WTC11 (cell line): ENCODE measurements around the gene FAM240A. TPM values are rescaled to one million over a fixed set of nuclear protein-coding genes. Genes with fewer than 3 reads are reported as not detected.

Experiments used
- ATAC-seq: fragments of 200-7000 bp; cut with Tn5 transposase; 2 replicates; pipeline ENCODE4 v1.10.0; 2021; ENCODE audit warnings: mild to moderate bottlenecking, moderate library complexity
- CTCF ChIA-PET: fragments of 300-600 bp; sonication (Branson Sonifier 250); formaldehyde crosslinking; loops from one replicate; lab custom pipeline; 2021; ENCODE audit warnings: antibody characterized with exemption; lab: Charles Lee
- POLR2A ChIA-PET: fragments of 350-600 bp; sonication (Branson Sonifier 250); formaldehyde crosslinking; loops from one replicate; lab custom pipeline; 2021; ENCODE audit warnings: antibody characterized with exemption; lab: Charles Lee
- DNase-seq: peaks from one replicate; pipeline ENCODE4 v3.0.0; 2021; ENCODE audit warnings: low spot score
- H3K27ac Mint-ChIP-seq: 2 replicates; pipeline ENCODE4 v1.8.0; 2021; ENCODE audit warnings: mixed read lengths
- H3K27me3 Mint-ChIP-seq: 2 replicates; pipeline ENCODE4 v1.8.0; 2021; ENCODE audit warnings: low read depth, mild to moderate bottlenecking, moderate library complexity, mixed read lengths
- H3K36me3 Mint-ChIP-seq: 2 replicates; pipeline ENCODE4 v1.8.0; 2021; ENCODE audit warnings: mixed read lengths
- H3K4me1 Mint-ChIP-seq: 2 replicates; pipeline ENCODE4 v1.8.0; 2022; ENCODE audit warnings: mixed read lengths
- H3K4me3 Mint-ChIP-seq: 2 replicates; pipeline ENCODE4 v1.8.0; 2021; ENCODE audit warnings: mild to moderate bottlenecking, moderate library complexity, mixed read lengths
- H3K9me3 Mint-ChIP-seq: 2 replicates; pipeline ENCODE4 v1.8.0; 2021; ENCODE audit warnings: mixed read lengths
- AFF4 ChIP-seq: sonication (generic); formaldehyde crosslinking; IDR thresholded peaks from 2 replicates; pipeline ENCODE4 v1.8.1; 2023; ENCODE audit warnings: mild to moderate bottlenecking, missing genetic modification reagents, borderline replicate concordance
- ATF1 ChIP-seq: sonication (generic); formaldehyde crosslinking; IDR thresholded peaks from 2 replicates; pipeline ENCODE4 v1.8.1; 2023; ENCODE audit warnings: mild to moderate bottlenecking, moderate library complexity, missing genetic modification reagents
- CREB1 ChIP-seq: sonication (generic); formaldehyde crosslinking; IDR thresholded peaks from 2 replicates; pipeline ENCODE4 v1.8.0; 2023; ENCODE audit warnings: mild to moderate bottlenecking, missing genetic modification reagents
- EMX1 ChIP-seq: fragments of 250-450 bp; sonication (Bioruptor Pico); IDR thresholded peaks from 2 replicates; pipeline ENCODE4 v1.8.0; 2021; ENCODE audit warnings: mild to moderate bottlenecking
- MAX ChIP-seq: sonication (generic); formaldehyde crosslinking; IDR thresholded peaks from 2 replicates; pipeline ENCODE4 v1.8.0; 2022; ENCODE audit warnings: mild to moderate bottlenecking, missing genetic modification reagents
- MXD4 ChIP-seq: fragments of 250-450 bp; sonication (Bioruptor Pico); IDR thresholded peaks from 2 replicates; pipeline ENCODE4 v1.8.0; 2021; ENCODE audit warnings: mild to moderate bottlenecking, moderate library complexity, borderline replicate concordance
- NFE2L1 ChIP-seq: sonication (generic); formaldehyde crosslinking; IDR thresholded peaks from 2 replicates; pipeline ENCODE4 v1.8.1; 2023; ENCODE audit warnings: missing genetic modification reagents
- NR1H2 ChIP-seq: sonication (generic); formaldehyde crosslinking; IDR thresholded peaks from 2 replicates; pipeline ENCODE4 v1.9.0; 2021; ENCODE audit warnings: mild to moderate bottlenecking, moderate library complexity, missing genetic modification reagents
- NR2C2 ChIP-seq: sonication (generic); formaldehyde crosslinking; IDR thresholded peaks from 2 replicates; pipeline ENCODE4 v1.8.0; 2022; ENCODE audit warnings: mild to moderate bottlenecking, missing genetic modification reagents
- NR3C1 ChIP-seq: sonication (generic); formaldehyde crosslinking; conservative IDR thresholded peaks from 2 replicates; pipeline ENCODE4 v1.8.1; 2023; ENCODE audit warnings: low read depth, mild to moderate bottlenecking, missing genetic modification reagents
- OVOL2 ChIP-seq: fragments of 250-450 bp; sonication (Bioruptor Pico); IDR thresholded peaks from 2 replicates; pipeline ENCODE4 v1.9.0; 2021; ENCODE audit warnings: mild to moderate bottlenecking, borderline replicate concordance
- PRRX2 ChIP-seq: fragments of 250-450 bp; sonication (Bioruptor Pico); IDR thresholded peaks from 2 replicates; pipeline ENCODE4 v1.8.0; 2021; ENCODE audit warnings: mild to moderate bottlenecking
- SMAD3 ChIP-seq: sonication (generic); formaldehyde crosslinking; IDR thresholded peaks from 2 replicates; pipeline ENCODE4 v1.8.0; 2022; ENCODE audit warnings: missing genetic modification reagents, mild to moderate bottlenecking, borderline replicate concordance
- SOX15 ChIP-seq: fragments of 250-450 bp; sonication (Bioruptor Pico); IDR thresholded peaks from 2 replicates; pipeline ENCODE4 v1.9.0; 2021; ENCODE audit warnings: mild to moderate bottlenecking
- SP1 ChIP-seq: sonication (generic); formaldehyde crosslinking; conservative IDR thresholded peaks from 2 replicates; pipeline ENCODE4 v1.8.1; 2022; ENCODE audit warnings: missing genetic modification reagents
- TP53 ChIP-seq: sonication (generic); formaldehyde crosslinking; IDR thresholded peaks from 2 replicates; pipeline ENCODE4 v1.8.1; 2023; ENCODE audit warnings: mild to moderate bottlenecking, missing genetic modification reagents
- ZNF219 ChIP-seq: sonication (generic); formaldehyde crosslinking; IDR thresholded peaks from 2 replicates; pipeline ENCODE4 v1.8.0; 2023; ENCODE audit warnings: missing genetic modification reagents, mild to moderate bottlenecking, borderline replicate concordance
- ZNF416 ChIP-seq: fragments of 250-450 bp; sonication (Bioruptor Pico); IDR thresholded peaks from 2 replicates; pipeline ENCODE4 v1.9.0; 2021; ENCODE audit warnings: mild to moderate bottlenecking, inconsistent platforms
- ZNF423 ChIP-seq: fragments of 250-450 bp; sonication (Bioruptor Pico); IDR thresholded peaks from 2 replicates; pipeline ENCODE4 v2.1.2; 2022; ENCODE audit warnings: mild to moderate bottlenecking, moderate library complexity
- total RNA-seq: library from RNA; stranded (reverse); gene quantifications from 3 replicates; pipeline ENCODE4 v1.2.3, GENCODE V29; 2021
- TF ChIP-seq, protein P1 (sequence below): sonication (generic); formaldehyde crosslinking; conservative IDR thresholded peaks from 2 replicates; pipeline ENCODE4 v1.8.1; 2022; ENCODE audit warnings: mild to moderate bottlenecking, missing genetic modification reagents
- TF ChIP-seq, protein P2 (sequence below): fragments of 250-450 bp; sonication (Bioruptor Pico); IDR thresholded peaks from 2 replicates; pipeline ENCODE4 v1.8.0; 2021; ENCODE audit warnings: mild to moderate bottlenecking
- TF ChIP-seq, protein P3 (sequence below): sonication (generic); formaldehyde crosslinking; conservative IDR thresholded peaks from 2 replicates; pipeline ENCODE4 v1.8.1; 2023; ENCODE audit warnings: mild to moderate bottlenecking, low read depth, missing genetic modification reagents, moderate library complexity
- TF ChIP-seq, protein P4 (sequence below): sonication (generic); formaldehyde crosslinking; IDR thresholded peaks from 2 replicates; pipeline ENCODE4 v1.8.0; 2022; ENCODE audit warnings: mild to moderate bottlenecking, missing genetic modification reagents

The FAM240A gene
- total RNA-seq, 1 experiment from 2014 or later = 0.13 TPM

DNA sequence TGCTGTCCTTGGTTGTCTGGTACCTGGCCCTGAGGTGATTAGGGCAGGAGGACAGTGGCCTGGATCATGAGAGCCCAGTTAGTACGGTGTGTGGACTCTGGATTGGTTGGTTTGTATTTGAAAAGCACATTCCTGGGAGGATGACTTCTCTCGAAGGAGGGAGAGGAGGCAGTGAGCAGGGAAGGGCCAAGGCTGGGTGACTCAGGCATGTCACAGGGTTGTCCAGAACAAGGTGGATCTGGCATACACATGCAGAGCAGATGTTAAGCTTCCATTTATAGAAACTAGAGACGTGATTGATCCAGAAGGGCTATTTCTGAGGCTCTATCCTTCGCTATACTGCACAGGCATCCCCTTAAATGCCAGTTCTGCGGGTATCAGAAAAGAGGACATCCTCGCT lies 34.4 kb downstream of the FAM240A start:
- Mint-ChIP-seq H3K27ac (no peak overlapping the region), H3K36me3 (peaks cover 3% of the 10 kb centered on the region), H3K4me1 (peaks cover 5% of the 10 kb centered on the region), H3K27me3 (no peaks in the 10 kb centered on the region), H3K4me3 (no peak overlapping the region), H3K9me3 (peaks cover 17% of the 10 kb centered on the region)
- ChIA-PET CTCF (no interaction called here), POLR2A (no interaction called here)
- no peak for DNase-seq
- no peak; the same call in 1 of the 2 replicates for ATAC-seq
- TF ChIP-seq NR1H2 (CRISPR knock-in tag) (no peak), CREB1 (CRISPR knock-in tag) (no peak), PRRX2 (CRISPR knock-in tag) (no peak), MXD4 (CRISPR knock-in tag) (no peak), NR3C1 (no peak), ATF1 (no peak), ZNF219 (no peak), ZNF416 (CRISPR knock-in tag) (no peak), MAX (no peak), SOX15 (CRISPR knock-in tag) (no peak), SP1 (CRISPR knock-in tag) (no peak), OVOL2 (CRISPR knock-in tag) (no peak), SMAD3 (CRISPR knock-in tag) (no peak), TP53 (CRISPR knock-in tag) (no peak)
- TF ChIP-seq, protein P1, sequence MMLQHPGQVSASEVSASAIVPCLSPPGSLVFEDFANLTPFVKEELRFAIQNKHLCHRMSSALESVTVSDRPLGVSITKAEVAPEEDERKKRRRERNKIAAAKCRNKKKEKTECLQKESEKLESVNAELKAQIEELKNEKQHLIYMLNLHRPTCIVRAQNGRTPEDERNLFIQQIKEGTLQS (CRISPR knock-in tag) = no peak
- TF ChIP-seq, protein P2, sequence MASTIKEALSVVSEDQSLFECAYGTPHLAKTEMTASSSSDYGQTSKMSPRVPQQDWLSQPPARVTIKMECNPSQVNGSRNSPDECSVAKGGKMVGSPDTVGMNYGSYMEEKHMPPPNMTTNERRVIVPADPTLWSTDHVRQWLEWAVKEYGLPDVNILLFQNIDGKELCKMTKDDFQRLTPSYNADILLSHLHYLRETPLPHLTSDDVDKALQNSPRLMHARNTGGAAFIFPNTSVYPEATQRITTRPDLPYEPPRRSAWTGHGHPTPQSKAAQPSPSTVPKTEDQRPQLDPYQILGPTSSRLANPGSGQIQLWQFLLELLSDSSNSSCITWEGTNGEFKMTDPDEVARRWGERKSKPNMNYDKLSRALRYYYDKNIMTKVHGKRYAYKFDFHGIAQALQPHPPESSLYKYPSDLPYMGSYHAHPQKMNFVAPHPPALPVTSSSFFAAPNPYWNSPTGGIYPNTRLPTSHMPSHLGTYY = no peak

DNA sequence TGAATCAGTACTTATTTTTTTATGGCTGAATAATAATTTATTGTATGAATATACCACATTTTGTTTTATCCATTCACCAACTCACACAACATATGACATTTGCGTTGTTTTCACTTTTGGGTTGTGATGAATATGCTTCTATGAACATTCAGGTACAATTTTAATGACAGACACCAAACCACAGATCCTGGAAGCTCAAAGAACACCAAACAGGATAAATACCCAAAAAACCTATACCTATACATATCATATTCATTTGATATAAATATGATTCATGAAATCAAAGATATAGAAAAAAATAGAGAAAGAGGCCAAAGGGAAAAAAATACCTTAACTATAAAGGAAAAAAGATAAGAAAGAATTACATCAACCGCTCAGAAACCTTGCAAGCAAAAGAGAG lies 35.8 kb downstream of the FAM240A start:
- Mint-ChIP-seq H3K4me1 (0 out of 2 replicates have a peak, but pooled peaks cover 3% of the 10 kb centered on the region), H3K4me3 (no peak overlapping the region), H3K9me3 (peaks cover 26% of the 10 kb centered on the region), H3K36me3 (peaks cover 12% of the 10 kb centered on the region), H3K27me3 (no peaks in the 10 kb centered on the region), H3K27ac (no peak overlapping the region)
- POLR2A ChIA-PET = no interaction called here
- CTCF ChIA-PET = no interaction called here
- TF ChIP-seq ZNF423 (no peak), ZNF219 (no peak), NR2C2 (CRISPR knock-in tag) (no peak)
- DNase-seq (no peak), ATAC-seq (no peak)

GRCh38 chr3:46649436-46649835 lies 37.1 kb downstream of the FAM240A start:
- H3K36me3 Mint-ChIP-seq = peaks cover 12% of the 10 kb centered on the region
- CTCF ChIA-PET = interaction anchor here (1.1 to 1.5 kb wide), 2 partner anchors 12 to 153 kb away, joined by 3 read pairs; no protein-coding TSS in a partner anchor
- POLR2A ChIA-PET = no interaction called here
- TF ChIP-seq, protein P3, sequence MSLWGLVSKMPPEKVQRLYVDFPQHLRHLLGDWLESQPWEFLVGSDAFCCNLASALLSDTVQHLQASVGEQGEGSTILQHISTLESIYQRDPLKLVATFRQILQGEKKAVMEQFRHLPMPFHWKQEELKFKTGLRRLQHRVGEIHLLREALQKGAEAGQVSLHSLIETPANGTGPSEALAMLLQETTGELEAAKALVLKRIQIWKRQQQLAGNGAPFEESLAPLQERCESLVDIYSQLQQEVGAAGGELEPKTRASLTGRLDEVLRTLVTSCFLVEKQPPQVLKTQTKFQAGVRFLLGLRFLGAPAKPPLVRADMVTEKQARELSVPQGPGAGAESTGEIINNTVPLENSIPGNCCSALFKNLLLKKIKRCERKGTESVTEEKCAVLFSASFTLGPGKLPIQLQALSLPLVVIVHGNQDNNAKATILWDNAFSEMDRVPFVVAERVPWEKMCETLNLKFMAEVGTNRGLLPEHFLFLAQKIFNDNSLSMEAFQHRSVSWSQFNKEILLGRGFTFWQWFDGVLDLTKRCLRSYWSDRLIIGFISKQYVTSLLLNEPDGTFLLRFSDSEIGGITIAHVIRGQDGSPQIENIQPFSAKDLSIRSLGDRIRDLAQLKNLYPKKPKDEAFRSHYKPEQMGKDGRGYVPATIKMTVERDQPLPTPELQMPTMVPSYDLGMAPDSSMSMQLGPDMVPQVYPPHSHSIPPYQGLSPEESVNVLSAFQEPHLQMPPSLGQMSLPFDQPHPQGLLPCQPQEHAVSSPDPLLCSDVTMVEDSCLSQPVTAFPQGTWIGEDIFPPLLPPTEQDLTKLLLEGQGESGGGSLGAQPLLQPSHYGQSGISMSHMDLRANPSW (CRISPR knock-in tag) = no peak
- TF ChIP-seq NFE2L1 (CRISPR knock-in tag) (no peak), EMX1 (CRISPR knock-in tag) (no peak), AFF4 (no peak), ZNF219 (no peak)
- TF ChIP-seq, protein P4, sequence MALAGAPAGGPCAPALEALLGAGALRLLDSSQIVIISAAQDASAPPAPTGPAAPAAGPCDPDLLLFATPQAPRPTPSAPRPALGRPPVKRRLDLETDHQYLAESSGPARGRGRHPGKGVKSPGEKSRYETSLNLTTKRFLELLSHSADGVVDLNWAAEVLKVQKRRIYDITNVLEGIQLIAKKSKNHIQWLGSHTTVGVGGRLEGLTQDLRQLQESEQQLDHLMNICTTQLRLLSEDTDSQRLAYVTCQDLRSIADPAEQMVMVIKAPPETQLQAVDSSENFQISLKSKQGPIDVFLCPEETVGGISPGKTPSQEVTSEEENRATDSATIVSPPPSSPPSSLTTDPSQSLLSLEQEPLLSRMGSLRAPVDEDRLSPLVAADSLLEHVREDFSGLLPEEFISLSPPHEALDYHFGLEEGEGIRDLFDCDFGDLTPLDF (CRISPR knock-in tag) = no peak

More at GRCh38 chr3:46649436-46649835, 37.1 kb downstream of the FAM240A start:
- Mint-ChIP-seq H3K4me1 (peaks cover 2% of the 10 kb centered on the region), H3K9me3 (peaks cover 31% of the 10 kb centered on the region), H3K27me3 (no peaks in the 10 kb centered on the region), H3K27ac (no peak overlapping the region), H3K4me3 (no peak overlapping the region)
- ATAC-seq (no peak), DNase-seq (no peak)
